Measurements from ENCODE around the gene BPI.

DNA sequence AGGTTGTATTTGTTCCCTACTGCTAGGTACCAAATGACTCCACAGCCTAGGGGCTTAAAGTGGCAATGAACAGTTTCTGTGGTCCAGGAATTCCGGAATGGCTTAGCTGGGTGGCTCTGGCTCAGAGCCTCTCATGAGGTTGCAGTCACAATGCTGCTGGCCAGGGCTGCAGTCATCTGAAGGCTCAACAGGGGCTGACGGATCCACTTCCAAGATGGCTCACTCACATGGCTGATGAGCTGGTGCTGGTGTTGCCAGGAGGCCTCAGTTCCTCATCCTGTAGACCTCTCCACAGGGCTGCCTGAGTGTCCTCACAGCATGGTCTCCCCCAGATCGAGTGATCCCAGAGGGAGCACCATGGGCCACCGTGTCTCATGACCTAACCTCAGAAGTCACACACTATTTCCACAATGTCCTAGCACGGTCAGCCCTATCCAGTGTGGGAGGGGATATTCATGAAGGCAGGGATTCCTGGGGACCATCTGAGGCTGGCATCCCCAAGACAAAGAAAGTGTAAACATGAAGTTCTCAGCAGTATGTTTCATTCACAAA, 19.0 kb upstream of the BPI start:
- TF ChIP-seq EZH2 (IDR thresholded peaks at IDR 0.05; ENCODE audit: insufficient read depth, poor library complexity, severe bottlenecking): no peak
- no peak for TF ChIP-seq EZH2phosphoT487 (IDR thresholded peaks at IDR 0.05; ENCODE audit: insufficient read depth, low read depth)

Measured in GM23248 (cell line).